Frontal cortex (tissue), 4 donors: ENCODE measurements around the gene STX5. TPM values are rescaled to one million over a fixed set of nuclear protein-coding genes. Genes with fewer than 3 reads are reported as not detected.
A peak's percentile ranks its signal among the peaks of the same experiment; 100 is the strongest.
"Not testable (repeated sequence)": the region's sequence is repeated elsewhere in the genome, so short reads cannot be mapped to it uniquely, and the experiment has no call there.

Experiments used
- DNase-seq, 2 donors: peaks; one replicate each; pipeline ENCODE4 v3.0.0; 2012; ENCODE audit warnings: low spot score in 2 of 2
- FAIRE-seq: peaks from 2 replicates; lab custom pipeline; 2012; peaks lifted over from hg19 to GRCh38; lab: Jason Lieb, UNC
- total RNA-seq: library from RNA; depleted of rRNA; stranded (reverse); fragments of >200 nt; gene quantifications from one replicate; pipeline ENCODE4 v1.2.3, GENCODE V29; 2014
- donor health status: control.
- donor health status: control.
- donor health status: control.

STX5 gene
- total RNA-seq, 1 donor from 2014 or later, result 31.0 TPM

DNA sequence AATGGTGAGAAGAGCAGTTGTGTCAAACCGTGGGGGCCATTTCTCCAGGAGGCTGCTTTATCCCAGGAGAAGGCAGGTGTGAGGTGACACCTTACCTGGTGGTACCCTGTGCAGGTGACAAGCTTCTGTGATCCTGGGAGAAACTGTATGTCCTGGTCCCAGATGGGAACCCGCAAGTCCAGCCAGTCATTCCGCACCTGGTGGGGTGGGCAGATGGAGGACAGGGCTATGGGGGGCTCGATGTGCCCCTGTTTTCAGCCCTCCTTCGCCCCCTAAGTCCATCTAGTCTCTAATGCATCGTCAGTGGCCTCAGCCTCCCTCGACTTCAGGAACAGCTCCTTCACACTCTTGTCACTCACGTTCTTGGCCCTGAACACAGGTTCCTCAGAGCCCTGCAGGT is 3.5 kb upstream of the STX5 start:
- no peak for DNase-seq
- no peak for FAIRE-seq

DNA sequence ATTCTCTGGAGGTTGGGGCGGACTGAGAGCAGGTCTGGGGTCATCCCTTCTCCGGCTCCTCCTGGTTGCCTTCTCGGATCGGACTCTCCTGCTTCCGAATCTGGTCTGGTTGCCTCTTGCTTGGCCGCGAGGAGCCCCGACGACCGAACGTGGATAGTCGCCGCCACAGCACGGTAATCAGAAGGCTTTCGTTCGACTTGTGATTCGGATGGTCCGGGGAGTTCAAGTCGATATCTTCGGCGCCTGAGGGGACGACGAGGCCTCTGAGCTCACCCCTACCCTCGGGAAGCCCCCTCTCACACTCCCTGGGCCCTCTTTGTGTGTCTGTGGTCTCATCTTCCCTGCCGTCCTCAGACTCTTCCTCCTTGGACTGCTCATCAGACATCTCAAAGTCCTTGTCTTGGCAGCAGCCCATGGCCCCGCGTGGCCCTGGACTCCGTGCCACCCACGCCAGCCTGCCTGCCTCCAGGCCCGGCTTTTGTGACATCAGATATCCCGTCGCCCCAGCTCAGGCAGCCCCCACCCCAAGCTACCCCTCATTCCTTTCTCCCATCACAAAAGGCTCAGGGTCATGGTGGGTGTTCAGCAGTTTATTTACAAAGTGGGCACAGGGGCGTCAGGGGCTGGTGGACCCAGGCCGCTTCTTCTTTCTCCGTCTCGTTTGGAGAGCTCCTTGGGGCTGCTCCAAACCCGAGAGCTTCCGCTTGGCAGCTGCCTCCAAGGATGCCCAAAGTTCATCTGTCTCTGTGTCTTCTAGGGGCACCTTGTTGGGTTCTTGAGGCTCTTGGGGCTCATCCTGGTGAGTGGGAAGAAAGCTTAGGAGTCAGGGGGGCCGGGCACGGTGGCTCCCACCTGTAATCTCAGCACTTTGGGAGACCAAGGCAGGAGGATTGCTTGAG is 734 bp upstream of the STX5 start, which contains the start of gene TEX54:
Gene TEX54 (minus strand): TSS at position 506 of the 899 bp plus-strand sequence.
- peak in 1 of 2 donors; percentile 40 for DNase-seq
- no peak for FAIRE-seq

DNA sequence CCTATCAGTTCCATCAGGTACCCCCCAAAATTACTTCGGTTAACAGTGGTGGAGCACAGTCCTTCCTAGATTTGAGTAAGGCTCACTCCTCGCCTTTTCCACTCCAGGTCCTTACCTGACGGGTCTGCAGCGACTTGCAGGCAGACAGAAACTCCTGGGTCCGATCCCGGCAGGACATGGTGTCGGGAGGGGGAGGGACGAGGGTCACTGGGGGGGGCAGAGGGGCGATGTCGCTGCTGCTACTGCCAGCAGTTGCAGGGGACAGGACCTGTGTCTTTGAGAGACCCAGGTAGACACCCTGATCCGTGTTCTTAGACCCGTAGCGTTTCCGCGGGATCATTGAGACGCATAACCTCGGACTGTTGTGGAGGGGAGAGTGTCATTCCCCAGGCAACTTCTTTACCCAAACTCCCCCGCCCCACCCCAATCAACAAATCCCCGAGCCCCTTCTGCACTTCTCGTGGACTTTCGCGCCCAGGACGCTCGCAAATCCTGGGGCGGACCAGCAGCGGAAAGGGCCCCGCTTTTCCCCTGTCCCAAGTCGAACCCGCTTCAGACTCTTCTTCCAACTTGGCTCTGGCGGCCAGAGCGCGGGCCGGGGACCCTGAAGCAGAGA is 839 bp downstream of the STX5 start:
- FAIRE-seq (no peak), DNase-seq (peak in 1 of 2 donors; percentile 27)

DNA sequence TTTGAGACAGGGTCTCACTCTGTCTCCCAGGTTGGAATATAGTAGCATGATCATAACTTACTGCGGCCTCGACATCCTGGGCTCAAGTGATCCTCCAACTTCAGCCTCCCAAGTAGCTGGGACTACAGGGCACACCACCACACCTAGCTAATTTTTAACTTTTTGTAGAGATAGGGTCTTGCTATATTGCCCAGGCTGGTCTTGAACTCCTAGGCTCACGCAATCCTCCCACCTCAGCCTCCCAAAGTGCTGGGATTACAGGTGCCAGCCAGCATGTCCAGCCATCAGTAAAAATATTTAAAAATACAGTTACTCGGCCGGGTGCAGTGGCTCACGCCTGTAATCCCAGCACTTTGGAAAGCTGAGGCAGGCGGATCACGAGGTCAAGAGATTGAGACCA is 3.7 kb downstream of the STX5 start:
- FAIRE-seq, DNase-seq: not testable (repeated sequence)

DNA sequence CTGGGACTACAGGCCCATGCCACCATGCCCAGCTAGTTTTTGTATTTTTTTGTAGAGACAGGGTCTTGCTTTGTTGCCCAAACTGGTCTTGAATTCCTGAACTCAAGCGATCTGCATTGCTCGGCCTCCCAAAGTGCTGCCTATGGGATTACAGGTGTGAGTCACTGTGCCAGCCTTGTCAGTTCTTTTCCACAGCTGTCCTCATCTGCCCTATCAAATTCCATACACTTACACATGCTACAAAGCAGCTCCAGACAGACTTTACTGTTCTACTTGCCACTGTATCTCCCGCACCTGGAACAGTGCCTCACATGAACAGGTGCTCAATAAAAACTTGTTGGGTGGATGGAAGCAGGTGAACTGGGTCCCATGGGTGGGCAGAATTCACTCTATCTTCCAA is 8.2 kb downstream of the STX5 start:
- no peak for FAIRE-seq
- no peak for DNase-seq

DNA sequence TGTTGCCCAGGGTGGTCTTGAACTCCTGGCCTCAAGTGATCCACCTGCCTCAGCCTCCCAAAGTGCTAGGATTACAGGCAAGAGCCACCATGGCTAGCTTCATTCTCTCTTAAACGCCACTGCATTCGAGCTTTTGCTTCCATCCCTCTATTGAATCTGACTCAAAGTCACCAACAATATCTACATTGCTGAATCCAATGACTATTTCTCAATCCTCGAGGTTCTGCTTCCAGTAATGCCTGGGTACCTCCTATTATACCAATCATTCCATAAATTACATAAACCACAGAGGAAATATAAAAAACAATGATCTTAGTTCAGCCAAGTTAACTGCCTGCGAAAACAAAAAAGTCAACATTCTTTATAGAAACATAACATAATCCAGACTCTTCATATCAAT is 14.7 kb downstream of the STX5 start:
- no peak for FAIRE-seq
- DNase-seq, result no peak

DNA sequence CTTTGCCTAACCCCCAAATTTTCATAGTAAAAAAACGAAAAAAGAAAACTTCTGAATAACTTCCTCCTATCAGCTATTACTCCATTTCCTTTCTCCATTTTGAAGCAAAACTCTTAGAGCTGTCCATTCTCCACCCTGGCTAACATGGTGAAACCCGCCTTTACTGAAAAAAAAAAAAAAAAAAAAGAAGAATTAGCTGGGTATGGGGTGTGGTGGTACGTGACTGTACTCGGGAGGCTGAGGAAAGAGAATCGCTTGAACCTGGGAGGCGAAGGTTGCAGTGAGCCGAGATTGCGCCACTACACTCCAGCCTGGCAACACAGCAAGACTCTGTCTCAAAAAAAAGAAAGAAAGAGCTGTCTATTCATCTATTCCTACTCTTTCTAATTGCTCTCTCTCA is 15.3 kb downstream of the STX5 start:
- no peak for FAIRE-seq
- no peak for DNase-seq

DNA sequence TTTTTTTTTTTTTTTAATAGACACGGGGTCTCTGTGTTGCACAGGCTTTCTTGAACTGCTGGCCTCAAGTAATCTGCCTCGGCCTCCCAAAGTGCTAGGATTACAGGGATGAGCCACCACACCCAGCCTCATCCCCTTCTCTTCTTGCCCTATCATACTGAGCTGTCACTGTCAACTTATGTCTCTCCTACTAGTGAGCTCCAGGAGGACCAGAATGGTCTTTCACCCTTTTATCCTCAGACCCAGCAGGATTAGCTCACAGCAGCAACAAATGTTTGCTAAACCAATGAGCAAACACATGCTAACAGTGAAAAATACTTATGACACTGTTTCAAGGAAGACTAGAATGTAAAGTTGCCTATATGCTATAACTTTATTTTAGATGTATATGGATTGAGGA is 20.2 kb downstream of the STX5 start:
- FAIRE-seq (no peak), DNase-seq (no peak)

DNA sequence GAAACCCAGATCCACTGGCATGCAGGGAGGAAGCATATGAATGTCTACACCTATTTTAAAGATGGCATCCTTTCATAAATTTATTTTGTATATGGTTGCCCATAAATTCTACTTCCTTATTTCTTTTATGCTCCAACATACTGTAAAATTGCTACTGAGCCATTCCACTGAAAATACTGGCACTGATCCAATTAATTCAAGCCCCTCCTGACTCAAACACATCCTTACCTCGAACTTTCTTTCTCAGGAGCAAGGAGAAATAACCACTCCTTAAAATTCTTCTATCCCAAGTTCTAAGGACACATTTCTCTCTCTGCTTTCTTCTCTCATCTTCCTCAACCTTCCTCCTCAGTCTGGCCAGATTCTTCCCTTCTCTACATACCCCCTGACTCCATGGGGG is 21.1 kb downstream of the STX5 start:
- FAIRE-seq (no peak), DNase-seq (no peak)

DNA sequence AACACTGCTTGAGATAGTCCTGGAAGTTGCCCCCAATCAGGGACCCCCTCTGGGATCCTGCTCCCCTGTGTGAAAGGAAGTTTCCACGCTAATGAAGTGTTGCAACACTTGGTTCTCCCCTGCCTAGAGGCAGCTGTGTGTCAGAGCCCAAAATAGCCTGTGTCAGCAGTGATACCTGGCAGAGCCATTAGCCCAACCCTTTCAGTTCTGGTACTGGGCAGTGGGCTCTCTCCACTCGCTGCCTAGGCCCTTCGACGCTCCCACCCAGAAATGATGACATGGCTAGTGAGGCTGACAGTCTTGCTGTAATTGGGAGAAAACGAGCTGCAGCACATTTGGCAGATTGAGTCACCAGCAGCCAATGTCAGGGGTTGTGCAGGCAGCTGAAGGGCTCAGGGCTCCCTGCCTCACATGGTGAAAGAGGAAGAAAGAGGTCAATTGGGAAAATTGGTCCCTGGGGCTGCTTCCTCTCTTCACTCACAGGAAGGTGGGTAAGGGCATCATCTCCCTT is 25.2 kb downstream of the STX5 start:
- DNase-seq, result no peak
- FAIRE-seq, result no peak

DNA sequence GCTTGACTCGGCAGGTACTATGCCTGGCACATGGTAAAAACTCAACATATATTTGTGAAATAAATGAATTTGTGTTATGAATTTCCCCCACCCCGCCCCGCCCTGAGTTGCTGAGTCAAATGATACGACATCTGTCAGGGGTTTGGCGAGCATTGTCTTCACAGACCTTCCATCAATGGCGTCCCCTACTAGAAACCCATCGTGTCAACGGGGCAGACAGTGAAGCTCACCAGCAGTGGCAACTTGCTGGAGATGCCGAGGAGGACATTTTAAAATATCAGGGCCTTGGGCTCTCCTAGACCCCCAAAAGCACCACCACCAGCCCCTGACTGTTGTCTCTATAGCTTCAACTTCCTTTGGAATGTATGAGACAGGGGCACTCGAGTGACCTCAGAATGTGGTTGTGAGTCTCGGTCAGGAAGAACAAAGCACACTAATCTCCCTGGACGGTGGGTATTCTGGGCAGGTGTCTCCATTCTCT is 25.9 kb downstream of the STX5 start:
- no peak for FAIRE-seq
- no peak for DNase-seq

DNA sequence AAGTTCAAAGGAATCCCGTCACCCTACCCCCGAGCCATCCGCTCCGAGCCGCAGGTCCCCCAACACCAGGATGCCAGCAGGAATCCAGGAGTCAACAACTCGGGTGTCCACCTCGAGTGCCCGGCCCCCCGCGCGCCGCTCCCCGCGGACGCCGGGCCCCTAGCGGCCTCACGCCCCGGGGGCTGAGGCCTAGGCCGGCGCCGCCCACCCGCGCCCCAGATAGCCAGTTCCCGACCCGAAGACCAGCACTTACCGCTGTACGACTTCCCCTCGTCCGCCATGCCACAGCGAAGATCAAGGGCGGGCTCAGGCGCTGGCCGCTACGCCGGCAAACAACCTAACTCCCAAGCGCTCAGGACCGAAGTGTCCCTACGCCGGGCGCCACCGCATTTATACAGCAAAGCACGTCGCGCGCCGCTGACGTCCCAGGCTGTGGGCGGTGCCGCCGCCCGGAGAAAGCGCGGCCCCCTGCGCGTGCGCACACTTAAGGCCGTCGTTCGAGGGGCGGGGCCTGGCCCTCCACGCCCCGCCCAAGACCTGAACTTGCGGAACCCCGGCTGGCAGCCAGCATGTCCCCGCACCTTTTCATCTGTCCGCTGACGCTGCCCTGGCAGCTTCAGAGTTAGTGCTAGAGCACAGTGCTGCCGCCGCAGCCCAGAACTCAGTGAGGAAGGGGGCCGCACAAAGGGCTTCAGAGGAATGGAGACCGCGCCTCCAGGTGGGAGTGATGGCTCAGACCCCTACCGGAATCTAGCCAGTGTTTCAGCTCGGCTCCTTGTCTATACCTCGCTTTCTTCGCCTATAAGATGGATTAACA is 26.6 kb downstream of the STX5 start, which contains the start of gene NXF1:
Gene NXF1 (minus strand): TSS at position 365 of the 817 bp plus-strand sequence. CDS start 84 bp downstream, at position 281.
- FAIRE-seq, result no peak
- peak; percentile 99 for DNase-seq

DNA sequence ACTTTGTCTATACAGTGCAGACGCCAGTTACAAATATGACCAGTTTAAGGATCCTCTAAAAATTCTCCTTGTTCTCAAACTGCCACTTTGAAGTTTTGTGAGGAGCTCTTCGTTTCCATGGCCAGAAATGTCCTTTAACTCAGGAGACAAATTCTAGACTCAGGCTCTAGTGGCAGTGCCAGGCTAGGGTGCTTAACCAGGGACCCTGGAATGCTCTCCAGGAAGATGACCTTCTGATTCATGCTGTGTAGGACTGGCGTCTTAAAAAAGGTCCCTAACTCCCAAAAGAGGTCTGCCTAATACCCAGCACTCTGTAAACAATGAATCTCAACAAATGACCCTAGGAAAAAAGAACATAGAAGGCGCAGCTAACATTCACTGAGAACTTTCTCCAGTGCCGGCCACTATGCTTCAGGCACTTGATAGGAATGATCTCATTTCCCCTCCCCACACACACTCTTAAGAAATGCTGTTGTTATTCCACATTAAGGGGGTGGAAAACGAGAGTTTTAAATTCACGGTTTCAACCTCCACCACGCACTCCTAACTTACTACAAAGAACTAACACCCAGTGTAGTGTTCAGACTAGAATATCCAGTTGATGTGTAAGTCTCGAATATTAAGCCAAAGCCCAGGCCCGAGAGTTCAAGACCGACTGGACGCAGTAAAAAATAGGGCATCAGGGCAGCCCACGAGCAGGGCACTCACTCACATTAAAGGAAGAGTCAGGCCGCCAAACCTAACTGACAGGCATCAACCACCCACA is 27.4 kb downstream of the STX5 start:
- FAIRE-seq (no peak), DNase-seq (no peak)

DNA sequence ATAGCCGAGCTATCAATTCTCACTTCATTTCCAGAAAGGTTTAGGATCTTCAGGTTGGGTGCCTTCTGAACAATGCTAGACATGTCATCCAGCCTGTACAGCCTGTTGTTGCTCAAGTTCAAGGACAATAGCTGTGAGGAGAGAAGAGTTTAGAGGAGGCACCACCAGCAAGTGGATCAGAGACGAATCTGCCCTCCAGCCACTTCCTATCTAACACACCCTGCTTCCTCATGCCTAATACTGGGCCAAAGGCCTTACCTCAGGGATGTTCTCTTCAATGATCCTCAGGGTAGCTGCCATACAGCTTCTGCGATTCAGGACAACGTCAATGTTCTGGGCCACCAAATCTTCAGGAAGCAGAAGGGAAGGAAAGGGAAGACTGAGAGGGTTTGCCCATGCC is 30.8 kb downstream of the STX5 start:
- no peak for FAIRE-seq
- DNase-seq, result no peak

DNA sequence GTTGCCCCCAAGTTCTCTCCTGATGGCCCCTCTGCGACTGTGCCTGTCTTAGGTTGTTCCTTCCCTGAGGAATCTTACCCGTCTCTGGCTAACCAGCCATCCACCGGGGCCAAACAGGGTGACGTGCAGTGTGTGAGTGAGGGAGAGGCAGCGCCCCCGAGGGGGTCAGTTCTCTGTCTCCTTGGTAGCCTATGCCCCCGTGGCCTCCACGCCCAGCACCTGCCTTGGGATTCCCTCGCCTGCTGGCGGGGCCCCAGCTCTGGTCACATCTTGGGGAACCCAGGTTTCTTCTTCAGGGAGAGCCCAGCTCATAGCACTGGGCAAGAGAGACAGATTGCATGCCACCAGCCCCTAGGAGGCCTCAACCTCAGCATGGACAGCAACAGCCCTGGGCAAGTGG is 32.4 kb downstream of the STX5 start:
- DNase-seq (no peak), FAIRE-seq (no peak)

DNA sequence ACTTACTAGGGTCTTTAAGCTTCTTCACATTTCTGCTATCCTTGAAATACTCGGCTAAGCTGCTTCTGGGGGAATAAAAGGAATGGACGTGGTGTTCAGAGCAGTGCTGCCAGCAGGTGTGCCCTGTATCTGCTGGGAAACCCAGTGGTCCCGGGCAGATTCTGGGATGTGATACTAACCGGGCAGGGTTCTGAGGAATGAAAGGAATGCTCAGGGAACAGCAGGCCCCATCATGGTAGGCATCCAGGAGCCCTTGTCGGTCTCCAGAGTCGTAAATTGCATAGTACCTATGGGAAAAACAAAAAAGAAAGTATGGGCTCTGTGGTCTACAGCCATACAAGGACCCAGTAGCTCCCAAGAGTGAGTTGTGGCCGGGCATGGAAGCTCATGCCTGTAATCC is 35.6 kb downstream of the STX5 start:
- DNase-seq, result no peak
- FAIRE-seq, result no peak

DNA sequence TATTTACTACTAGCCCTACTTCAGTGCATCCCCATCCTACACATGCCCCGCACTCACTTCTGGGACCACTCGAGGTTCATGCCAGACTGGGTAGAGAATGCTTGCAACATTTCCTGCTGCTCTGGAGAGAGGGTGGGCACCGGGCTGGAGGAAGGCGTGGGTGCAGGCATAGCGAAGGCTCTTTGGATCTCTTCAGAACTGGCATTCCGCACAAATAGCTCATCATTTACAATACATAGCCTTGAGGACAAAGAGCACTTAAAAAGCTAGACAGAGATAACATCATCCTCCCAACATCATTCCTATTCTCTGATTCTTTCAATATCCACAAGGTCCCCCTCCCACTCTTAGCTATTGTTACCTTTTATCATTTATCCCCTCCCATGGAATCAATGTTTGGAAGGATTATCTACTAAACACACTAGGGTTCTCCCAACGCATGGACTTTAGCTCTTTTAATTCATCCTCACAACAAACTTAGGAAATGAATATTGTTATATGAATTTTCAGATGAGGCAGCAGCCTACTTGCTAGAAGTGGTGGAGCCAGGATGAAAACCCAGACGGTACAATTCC is 37.6 kb downstream of the STX5 start:
- FAIRE-seq, result no peak

DNA sequence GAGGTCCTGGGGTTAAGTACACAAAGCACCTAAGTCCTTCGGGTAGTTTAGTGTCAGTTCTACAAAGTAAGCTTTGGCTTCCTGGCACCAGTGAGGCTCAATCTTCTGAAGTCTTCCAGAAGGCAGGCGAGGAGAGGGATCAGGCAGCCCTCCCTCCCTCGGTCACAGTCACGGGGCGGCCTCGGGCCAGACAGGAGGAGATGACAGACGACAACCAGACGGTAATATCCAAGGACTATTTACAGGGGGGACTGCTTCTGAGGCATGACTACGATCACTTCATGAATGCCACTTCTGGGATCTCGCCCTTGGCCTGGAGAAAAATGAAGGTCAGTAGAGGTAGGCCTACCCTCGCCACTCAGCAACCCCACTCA is 39.7 kb downstream of the STX5 start:
- FAIRE-seq (no peak), DNase-seq (no peak)

More for the DNA sequence above, 37.6 kb downstream of the STX5 start:
- no peak for DNase-seq
